Fibroblast of mammary gland (primary cell): ENCODE results near the gene PITPNM3.

Experiments
- DNase-seq: peaks from one replicate; pipeline ENCODE4 v3.0.0-alpha.2; 2010; ENCODE audit warnings: low read depth
- H3K4me3 ChIP-seq: 2 replicates; pipeline ENCODE4 v1.5.1; 2011; ENCODE audit warnings: low read depth, mild to moderate bottlenecking, low read length, moderate library complexity; ENCODE audit not compliant: control insufficient read depth
- CTCF ChIP-seq: conservative IDR thresholded peaks from 2 replicates; pipeline ENCODE4 v1.5.1; 2011; ENCODE audit warnings: low read depth, low read length, inconsistent platforms; ENCODE audit not compliant: control insufficient read depth, insufficient read depth

Gene PITPNM3

GRCh38 chr17:6448473-6448872 is 107.9 kb downstream of the PITPNM3 start:
- no peak overlapping the region for H3K4me3 ChIP-seq
- no peak for TF ChIP-seq CTCF
- no peak for DNase-seq

- TF ChIP-seq CTCF = no peak
- H3K4me3 ChIP-seq = no peak overlapping the region
- no peak for DNase-seq
These were observed 109.7 kb downstream of the PITPNM3 start for GRCh38 chr17:6446516-6447100.

DNA sequence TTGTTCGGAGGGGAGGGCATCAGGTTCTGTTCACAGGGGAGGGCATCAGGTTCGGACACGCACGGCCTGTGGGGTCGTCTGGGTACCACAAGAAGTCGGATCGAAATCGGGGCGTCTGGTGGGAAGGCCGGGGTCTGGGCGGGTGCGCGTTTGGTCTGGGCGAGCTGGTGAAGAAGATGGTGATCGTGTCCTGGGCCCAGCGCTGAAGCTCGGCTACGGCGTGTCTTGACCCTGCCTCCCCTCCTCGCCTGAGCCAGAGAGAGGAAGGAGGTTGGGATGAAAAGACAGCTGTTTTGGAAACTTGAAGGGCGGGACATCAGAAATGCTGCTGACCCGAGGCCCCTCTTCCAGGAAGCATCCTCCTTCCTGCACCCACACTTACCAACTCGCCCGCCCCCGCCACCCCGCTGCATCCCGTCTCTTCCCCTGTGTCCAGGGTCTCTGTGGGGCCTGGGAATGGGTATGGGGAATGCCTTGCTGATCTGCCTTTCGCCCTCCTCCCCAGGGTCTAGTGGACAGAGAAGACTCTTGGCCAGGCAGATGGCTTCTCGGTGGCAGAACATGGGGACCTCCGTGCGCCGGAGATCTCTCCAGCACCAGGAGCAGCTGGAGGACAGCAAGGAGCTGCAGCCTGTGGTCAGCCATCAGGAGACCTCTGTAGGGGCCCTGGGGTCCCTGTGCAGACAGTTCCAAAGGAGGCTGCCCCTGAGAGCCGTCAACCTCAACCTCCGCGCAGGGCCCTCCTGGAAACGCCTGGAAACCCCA is 111.6 kb downstream of the PITPNM3 start:
- peak overlapping the region; percentile 77 for H3K4me3 ChIP-seq
- no peak for DNase-seq
- no peak for TF ChIP-seq CTCF

- peak; percentile 85 for DNase-seq
- TF ChIP-seq CTCF = no peak
- H3K4me3 ChIP-seq = peak within 1 kb of the TSS; percentile 77
These were observed 112.4 kb downstream of the PITPNM3 start, which contains the start of gene PIMREG for GRCh38 chr17:6443692-6444570. Gene PIMREG, plus strand, starts transcription at chr17:6444455. Its CDS starts 656 bp downstream, at chr17:6445111.

GRCh38 chr17:6442775-6443174 is 113.6 kb downstream of the PITPNM3 start:
- H3K4me3 ChIP-seq = no peak overlapping the region
- TF ChIP-seq CTCF = no peak
- DNase-seq = no peak

DNA sequence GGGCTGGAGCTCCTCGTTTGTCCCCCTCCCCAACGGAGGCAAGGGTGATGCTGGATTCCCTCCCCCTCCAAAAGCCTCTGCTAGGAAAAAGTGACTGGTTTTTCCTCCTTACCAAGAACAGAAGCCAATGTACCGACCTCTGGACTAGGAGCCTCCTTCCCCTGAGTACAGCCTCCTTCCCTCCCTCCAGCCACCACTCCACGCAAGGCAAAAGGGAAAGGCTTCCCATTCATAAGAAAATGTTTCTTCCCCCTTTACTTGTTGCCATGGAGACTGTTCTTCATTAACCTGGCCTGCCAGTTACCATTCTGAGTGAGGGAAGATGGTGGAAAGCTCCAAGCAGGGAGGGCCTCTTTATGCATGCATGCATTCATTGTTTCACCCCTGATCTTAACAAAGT is 116.4 kb downstream of the PITPNM3 start:
- no peak overlapping the region for H3K4me3 ChIP-seq
- TF ChIP-seq CTCF = no peak
- DNase-seq = no peak
